Panc1 (cell line): Measurements from ENCODE around the gene IRF3.

Experiments
- POLR2AphosphoS5 ChIP-seq: IDR thresholded peaks from 2 replicates; pipeline ENCODE4 v1.6.1; 2012; ENCODE audit warnings: mild to moderate bottlenecking, low read depth, low read length, moderate library complexity
- TCF7L2 ChIP-seq: IDR thresholded peaks from 2 replicates; pipeline ENCODE4 v1.6.1; 2011; ENCODE audit warnings: mild to moderate bottlenecking, low read depth, low read length, inconsistent platforms
- TF ChIP-seq, protein P1 (sequence below), 2 experiments: IDR thresholded peaks; 2 replicates each; pipeline ENCODE4 v1.6.1; 2011 to 2012; ENCODE audit warnings: low read depth in 2 of 2, control low read depth in 1 of 2, low read length in 1 of 2, mild to moderate bottlenecking in 1 of 2, moderate library complexity in 1 of 2; ENCODE audit not compliant: insufficient read depth in 1 of 2
- TF ChIP-seq, protein P2 (sequence below): fragments of 450-650 bp; IDR thresholded peaks from 2 replicates; pipeline ENCODE4 v1.5.1; 2017; ENCODE audit warnings: mild to moderate bottlenecking

GRCh38 chr19:49655570-49656455 is 9.8 kb downstream of the IRF3 start:
- TF ChIP-seq, protein P1, sequence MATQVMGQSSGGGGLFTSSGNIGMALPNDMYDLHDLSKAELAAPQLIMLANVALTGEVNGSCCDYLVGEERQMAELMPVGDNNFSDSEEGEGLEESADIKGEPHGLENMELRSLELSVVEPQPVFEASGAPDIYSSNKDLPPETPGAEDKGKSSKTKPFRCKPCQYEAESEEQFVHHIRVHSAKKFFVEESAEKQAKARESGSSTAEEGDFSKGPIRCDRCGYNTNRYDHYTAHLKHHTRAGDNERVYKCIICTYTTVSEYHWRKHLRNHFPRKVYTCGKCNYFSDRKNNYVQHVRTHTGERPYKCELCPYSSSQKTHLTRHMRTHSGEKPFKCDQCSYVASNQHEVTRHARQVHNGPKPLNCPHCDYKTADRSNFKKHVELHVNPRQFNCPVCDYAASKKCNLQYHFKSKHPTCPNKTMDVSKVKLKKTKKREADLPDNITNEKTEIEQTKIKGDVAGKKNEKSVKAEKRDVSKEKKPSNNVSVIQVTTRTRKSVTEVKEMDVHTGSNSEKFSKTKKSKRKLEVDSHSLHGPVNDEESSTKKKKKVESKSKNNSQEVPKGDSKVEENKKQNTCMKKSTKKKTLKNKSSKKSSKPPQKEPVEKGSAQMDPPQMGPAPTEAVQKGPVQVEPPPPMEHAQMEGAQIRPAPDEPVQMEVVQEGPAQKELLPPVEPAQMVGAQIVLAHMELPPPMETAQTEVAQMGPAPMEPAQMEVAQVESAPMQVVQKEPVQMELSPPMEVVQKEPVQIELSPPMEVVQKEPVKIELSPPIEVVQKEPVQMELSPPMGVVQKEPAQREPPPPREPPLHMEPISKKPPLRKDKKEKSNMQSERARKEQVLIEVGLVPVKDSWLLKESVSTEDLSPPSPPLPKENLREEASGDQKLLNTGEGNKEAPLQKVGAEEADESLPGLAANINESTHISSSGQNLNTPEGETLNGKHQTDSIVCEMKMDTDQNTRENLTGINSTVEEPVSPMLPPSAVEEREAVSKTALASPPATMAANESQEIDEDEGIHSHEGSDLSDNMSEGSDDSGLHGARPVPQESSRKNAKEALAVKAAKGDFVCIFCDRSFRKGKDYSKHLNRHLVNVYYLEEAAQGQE (IDR thresholded peaks at IDR 0.05; ENCODE audit: insufficient read depth in 1 of 2, low read depth in 2 of 2, low read length in 1 of 2) = no peak
- TF ChIP-seq, protein P2, sequence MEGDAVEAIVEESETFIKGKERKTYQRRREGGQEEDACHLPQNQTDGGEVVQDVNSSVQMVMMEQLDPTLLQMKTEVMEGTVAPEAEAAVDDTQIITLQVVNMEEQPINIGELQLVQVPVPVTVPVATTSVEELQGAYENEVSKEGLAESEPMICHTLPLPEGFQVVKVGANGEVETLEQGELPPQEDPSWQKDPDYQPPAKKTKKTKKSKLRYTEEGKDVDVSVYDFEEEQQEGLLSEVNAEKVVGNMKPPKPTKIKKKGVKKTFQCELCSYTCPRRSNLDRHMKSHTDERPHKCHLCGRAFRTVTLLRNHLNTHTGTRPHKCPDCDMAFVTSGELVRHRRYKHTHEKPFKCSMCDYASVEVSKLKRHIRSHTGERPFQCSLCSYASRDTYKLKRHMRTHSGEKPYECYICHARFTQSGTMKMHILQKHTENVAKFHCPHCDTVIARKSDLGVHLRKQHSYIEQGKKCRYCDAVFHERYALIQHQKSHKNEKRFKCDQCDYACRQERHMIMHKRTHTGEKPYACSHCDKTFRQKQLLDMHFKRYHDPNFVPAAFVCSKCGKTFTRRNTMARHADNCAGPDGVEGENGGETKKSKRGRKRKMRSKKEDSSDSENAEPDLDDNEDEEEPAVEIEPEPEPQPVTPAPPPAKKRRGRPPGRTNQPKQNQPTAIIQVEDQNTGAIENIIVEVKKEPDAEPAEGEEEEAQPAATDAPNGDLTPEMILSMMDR = no peak
- TF ChIP-seq TCF7L2 = no peak
- TF ChIP-seq POLR2AphosphoS5 = no peak
